NCI-H446 (cell line): ENCODE data around the gene ZNF567.
A peak's percentile ranks its signal among the peaks of the same experiment; 100 is the strongest.
"Not testable (repeated sequence)": the region's sequence is repeated elsewhere in the genome, so short reads cannot be mapped to it uniquely, and the experiment has no call there.

Source experiments
- DNase-seq, 2 experiments: peaks; one replicate each; lab custom pipeline; 2025; lab: John Stamatoyannopoulos, UW

The ZNF567 gene

GRCh38 chr19:36687214-36688056 is at the start of gene ZNF567:
Gene ZNF567, plus strand, starts transcription at chr19:36687612. Its CDS starts 7,256 bp downstream, at chr19:36694868.
- peak; percentile 93 to 98 for DNase-seq

GRCh38 chr19:36638862-36639510 is 48.4 kb upstream of the ZNF567 start:
- DNase-seq, result no peak

GRCh38 chr19:36646746-36647145 is 40.7 kb upstream of the ZNF567 start:
- no peak for DNase-seq

DNA sequence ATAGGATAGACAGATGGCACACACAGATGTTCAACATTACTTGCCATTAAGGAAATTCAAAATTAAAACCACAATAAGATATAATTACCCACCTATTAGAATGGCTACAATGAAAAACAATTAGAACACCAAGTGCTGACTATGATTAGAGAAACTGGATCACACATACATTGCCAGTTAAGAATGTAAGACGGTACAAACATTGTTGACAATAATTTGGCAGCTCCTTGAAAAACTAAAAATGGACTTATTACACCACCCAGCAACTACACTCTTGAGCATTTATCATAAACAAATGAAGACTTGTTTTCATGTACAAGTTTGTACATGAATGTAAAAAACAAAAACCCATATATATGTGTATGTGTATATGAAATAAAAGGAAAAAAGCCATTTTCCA is 34.5 kb upstream of the ZNF567 start:
- DNase-seq, result no peak

GRCh38 chr19:36665832-36666231 is 21.6 kb upstream of the ZNF567 start:
- no peak for DNase-seq

DNA sequence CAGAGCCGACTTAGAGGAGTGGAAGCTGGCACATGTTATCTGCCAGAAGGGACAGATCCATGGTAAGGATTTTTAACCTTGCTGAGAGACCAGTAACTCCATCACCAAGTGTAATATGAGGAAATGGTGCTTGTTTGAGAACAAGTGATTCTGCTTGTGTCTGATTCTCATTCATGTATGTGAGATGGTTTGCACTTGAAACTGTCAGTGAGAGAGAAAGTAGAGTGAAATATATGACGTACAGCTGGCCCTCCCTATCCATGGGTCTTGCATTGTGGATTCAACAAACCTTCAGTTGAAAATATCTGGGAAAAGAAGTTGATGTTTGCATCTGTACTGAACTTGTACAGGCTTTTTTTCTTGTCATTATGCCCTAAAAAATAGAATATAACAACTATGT is 18.8 kb upstream of the ZNF567 start:
- DNase-seq, result no peak

GRCh38 chr19:36672368-36672767 is 15.0 kb upstream of the ZNF567 start:
- no peak for DNase-seq

- DNase-seq, result no peak
Observed at GRCh38 chr19:36674201-36674600, 13.2 kb upstream of the ZNF567 start.

GRCh38 chr19:36679455-36679854 is 8.0 kb upstream of the ZNF567 start:
- no peak for DNase-seq

- DNase-seq, result no peak
Observed at GRCh38 chr19:36685835-36686234, 1.6 kb upstream of the ZNF567 start.

DNA sequence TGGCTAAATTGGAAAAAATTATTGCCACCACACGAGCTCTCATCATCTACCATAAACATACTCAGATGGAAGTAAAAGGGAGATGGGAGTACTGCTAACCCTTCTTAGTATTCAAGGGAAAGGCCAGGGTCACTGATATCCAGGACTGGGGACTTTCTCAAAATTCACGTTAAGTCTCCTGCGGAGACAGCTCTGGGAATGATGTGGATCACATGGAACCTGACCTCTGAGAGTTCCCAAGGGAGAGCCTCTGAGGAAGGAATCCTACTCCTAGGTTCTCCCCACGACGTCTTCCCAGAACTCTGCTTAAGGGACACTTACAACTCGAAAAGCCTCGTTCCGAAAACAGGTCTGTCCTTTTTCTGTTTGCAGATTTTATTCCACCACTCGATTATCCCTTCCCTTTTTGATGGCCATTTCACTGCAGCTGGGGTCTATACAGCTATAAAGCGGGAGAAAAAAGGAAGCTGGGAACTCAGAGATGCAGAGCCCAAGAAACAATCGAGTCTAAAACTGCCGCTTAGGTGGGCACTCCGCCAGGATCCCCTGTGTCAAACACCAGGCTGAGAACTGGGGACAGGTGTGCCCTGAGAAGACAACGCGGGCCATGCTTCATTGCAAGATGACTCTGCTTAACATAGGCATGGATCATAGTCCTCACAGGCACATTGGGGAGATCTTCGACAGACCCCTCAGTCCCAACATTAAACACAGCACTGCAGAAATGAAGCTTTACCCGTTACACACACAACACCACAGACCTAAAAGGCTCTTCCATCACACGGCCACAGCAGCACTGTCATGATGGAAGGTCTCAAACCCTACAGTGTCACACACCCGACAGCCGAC is 823 bp upstream of the ZNF567 start:
- DNase-seq, result no peak

GRCh38 chr19:36688058-36688457 is 646 bp downstream of the ZNF567 start:
- DNase-seq, result no peak

DNA sequence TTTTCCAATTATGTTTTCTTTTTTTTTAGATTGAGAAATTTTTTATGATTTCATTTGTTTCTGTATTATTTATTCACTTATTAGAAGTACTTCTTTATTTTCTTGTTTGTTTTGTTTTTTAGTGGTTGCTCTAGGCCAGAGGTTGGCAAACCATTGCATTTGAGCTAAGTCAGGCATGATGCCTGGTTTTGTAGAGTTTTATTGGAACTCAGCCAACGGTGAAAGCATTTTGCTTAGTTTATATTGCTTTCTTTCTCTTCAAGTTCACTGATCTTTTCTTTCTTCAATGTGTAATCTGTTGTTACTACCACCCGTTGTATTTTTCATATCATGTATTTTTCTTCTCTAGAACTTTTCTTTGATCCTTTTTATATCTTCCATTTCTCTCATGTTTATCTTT is 19.7 kb downstream of the ZNF567 start:
- no peak for DNase-seq

DNA sequence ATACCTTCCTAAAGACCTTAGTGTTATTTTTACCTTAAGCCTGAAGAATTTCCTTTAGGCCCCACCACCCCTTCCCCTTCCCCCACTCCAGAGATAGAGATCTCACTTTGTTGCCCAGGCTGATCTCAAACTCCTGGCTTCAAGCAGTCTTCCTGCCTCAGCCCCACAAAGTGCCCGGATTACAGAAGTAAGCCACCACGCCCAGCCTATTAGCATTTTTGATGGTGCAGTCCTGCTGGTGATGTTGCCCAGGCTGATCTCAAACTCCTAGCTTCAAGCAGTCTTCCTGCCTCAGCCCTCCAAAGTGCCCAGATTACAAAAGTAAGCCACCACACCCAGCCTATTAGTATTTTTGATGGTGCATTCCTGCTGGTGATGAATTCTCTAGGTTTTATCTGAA is 22.0 kb downstream of the ZNF567 start:
- no peak for DNase-seq

DNA sequence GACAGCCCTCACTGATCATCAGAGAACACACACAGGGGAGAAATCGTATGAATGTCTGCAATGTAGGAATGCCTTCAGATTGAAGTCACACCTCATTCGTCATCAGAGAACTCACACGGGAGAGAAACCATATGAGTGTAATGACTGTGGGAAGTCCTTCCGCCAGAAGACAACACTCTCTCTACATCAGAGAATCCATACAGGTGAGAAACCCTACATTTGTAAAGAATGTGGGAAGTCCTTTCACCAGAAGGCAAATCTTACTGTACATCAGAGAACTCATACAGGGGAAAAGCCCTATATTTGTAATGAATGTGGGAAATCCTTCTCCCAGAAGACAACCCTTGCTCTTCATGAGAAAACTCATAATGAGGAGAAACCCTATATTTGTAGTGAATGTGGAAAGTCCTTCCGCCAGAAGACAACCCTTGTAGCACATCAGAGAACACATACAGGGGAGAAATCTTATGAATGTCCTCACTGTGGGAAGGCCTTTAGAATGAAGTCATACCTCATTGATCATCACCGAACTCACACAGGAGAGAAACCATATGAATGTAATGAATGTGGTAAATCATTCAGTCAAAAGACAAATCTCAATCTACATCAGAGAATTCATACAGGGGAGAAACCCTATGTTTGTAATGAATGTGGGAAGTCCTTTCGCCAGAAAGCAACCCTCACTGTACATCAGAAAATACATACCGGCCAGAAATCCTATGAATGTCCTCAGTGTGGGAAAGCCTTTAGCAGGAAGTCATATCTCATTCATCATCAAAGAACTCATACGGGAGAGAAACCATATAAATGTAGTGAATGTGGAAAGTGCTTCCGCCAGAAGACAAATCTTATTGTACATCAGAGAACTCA is 32.5 kb downstream of the ZNF567 start:
- no peak for DNase-seq

DNA sequence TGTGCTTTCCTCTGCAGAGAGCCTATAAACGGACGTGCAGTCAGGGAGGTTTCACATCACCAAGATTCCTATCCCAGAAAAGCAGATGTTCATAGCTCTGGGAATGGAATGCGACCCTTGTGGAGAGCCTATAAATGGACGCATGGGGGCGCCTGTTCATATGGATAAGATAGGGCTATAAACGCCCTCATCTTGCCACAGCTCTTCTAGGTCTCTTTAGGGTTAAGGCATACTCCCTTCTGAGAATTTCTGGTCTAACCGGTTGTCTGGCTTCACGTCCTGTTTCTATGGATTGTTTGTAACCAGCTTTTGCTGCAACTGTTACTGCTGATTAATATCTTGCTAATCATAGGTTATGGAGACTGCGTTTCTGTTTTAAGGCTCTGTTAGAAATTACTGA is 48.8 kb downstream of the ZNF567 start:
- not testable (repeated sequence) for DNase-seq

DNA sequence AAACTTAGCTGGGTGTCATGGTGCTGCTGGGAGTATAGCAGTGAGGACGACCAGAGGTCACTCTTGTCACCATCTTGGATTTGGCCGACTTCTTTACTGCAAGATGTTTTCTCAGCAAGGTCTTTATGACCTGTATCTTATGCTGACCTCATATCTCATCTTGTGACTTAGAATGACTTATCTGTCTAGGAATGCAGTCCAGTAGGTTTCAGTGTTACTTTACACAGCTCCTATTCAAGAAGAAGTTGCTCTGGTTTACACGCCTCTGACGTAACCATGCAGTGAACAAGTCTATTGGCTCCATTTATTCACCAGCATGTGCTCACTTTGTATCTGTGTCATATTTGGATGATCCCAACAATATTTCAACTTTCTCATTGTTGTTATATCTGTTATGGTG is 58.5 kb downstream of the ZNF567 start:
- no peak for DNase-seq

DNA sequence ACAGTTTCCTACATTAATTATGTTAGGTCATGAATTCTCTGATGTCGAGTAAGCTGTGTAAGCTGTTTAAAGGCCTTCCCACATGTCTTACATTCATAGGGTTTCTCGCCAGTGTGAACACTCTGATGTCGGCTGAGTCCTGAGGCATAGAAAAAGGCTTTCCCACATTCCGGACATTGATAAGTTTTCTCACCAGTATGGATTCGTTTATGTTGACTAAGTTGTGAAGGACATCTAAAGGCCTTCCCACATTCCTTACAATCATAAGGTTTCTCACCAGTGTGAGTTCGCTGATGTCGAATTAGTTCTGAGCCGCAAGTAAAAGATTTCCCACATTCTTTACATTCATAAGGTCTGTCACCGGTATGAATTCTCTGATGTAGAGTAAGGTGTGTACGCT is 60.3 kb downstream of the ZNF567 start:
- DNase-seq, result no peak

GRCh38 chr19:36748431-36749275 is 61.2 kb downstream of the ZNF567 start:
- DNase-seq, result no peak

DNA sequence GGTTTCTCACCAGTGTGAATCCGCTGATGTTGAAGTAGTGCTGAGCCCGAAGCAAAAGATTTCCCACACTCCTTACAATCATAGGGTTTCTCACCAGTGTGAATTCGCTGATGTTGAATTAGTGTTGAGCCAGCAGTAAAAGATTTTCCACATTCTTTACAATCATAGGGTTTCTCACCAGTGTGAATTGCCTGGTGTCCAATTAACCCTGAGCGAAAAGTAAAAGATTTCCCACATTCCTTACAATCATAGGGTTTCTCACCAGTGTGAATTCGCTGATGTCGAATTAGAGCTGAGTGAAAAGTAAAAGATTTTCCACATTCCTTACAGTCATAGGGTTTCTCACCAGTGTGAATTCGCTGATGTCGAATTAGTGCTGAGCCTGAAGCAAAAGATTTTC is 62.2 kb downstream of the ZNF567 start:
- not testable (repeated sequence) for DNase-seq
